Measurements from ENCODE around the gene ADAP1.

Gene ADAP1

GRCh38 chr7:890868-891267 lies 63.6 kb downstream of the ADAP1 start:
- TF ChIP-seq GATA2 (IDR thresholded peaks at IDR 0.05; ENCODE audit: low read depth, low read length) (no peak), GATA3 (IDR thresholded peaks at IDR 0.05; ENCODE audit: low read depth, low read length) (no peak)

GRCh38 chr7:889391-889790 lies 65.1 kb downstream of the ADAP1 start:
- TF ChIP-seq GATA2 (IDR thresholded peaks at IDR 0.05; ENCODE audit: low read depth, low read length) = no peak
- no peak for TF ChIP-seq GATA3 (IDR thresholded peaks at IDR 0.05; ENCODE audit: low read depth, low read length)

- TF ChIP-seq GATA3 (IDR thresholded peaks at IDR 0.05; ENCODE audit: low read depth, low read length) = no peak
- TF ChIP-seq GATA2 (IDR thresholded peaks at IDR 0.05; ENCODE audit: low read depth, low read length) = no peak
Measured at GRCh38 chr7:889025-889390, 65.5 kb downstream of the ADAP1 start.

GRCh38 chr7:888081-889024 lies 66.1 kb downstream of the ADAP1 start:
- TF ChIP-seq GATA3 (IDR thresholded peaks at IDR 0.05; ENCODE audit: low read depth, low read length) = no peak
- no peak for TF ChIP-seq GATA2 (IDR thresholded peaks at IDR 0.05; ENCODE audit: low read depth, low read length)

GRCh38 chr7:887488-887820 lies 67.0 kb downstream of the ADAP1 start:
- TF ChIP-seq GATA3 (IDR thresholded peaks at IDR 0.05; ENCODE audit: low read depth, low read length) (no peak), GATA2 (IDR thresholded peaks at IDR 0.05; ENCODE audit: low read depth, low read length) (no peak)

- TF ChIP-seq GATA2 (IDR thresholded peaks at IDR 0.05; ENCODE audit: low read depth, low read length) (no peak), GATA3 (IDR thresholded peaks at IDR 0.05; ENCODE audit: low read depth, low read length) (no peak)
Measured at GRCh38 chr7:886626-887487, 67.6 kb downstream of the ADAP1 start.

- TF ChIP-seq GATA3 (IDR thresholded peaks at IDR 0.05; ENCODE audit: low read depth, low read length) (no peak), GATA2 (IDR thresholded peaks at IDR 0.05; ENCODE audit: low read depth, low read length) (no peak)
Measured at GRCh38 chr7:885893-886625, 68.4 kb downstream of the ADAP1 start.

- TF ChIP-seq GATA2 (IDR thresholded peaks at IDR 0.05; ENCODE audit: low read depth, low read length) (no peak), GATA3 (IDR thresholded peaks at IDR 0.05; ENCODE audit: low read depth, low read length) (no peak)
Measured at GRCh38 chr7:885261-885892, 69.1 kb downstream of the ADAP1 start.

- TF ChIP-seq GATA2 (IDR thresholded peaks at IDR 0.05; ENCODE audit: low read depth, low read length) (no peak), GATA3 (IDR thresholded peaks at IDR 0.05; ENCODE audit: low read depth, low read length) (no peak)
Measured at GRCh38 chr7:884191-885003, 70.1 kb downstream of the ADAP1 start.

- no peak for TF ChIP-seq GATA2 (IDR thresholded peaks at IDR 0.05; ENCODE audit: low read depth, low read length)
- no peak for TF ChIP-seq GATA3 (IDR thresholded peaks at IDR 0.05; ENCODE audit: low read depth, low read length)
Measured at GRCh38 chr7:883055-884021, 71.1 kb downstream of the ADAP1 start.

GRCh38 chr7:882336-883035 lies 72.0 kb downstream of the ADAP1 start:
- TF ChIP-seq GATA3 (IDR thresholded peaks at IDR 0.05; ENCODE audit: low read depth, low read length) = no peak
- TF ChIP-seq GATA2 (IDR thresholded peaks at IDR 0.05; ENCODE audit: low read depth, low read length) = no peak

Data from SH-SY5Y (cell line).